ENCODE results near the gene DUOX2. TPM values are rescaled to one million over a fixed set of nuclear protein-coding genes. Genes with fewer than 3 reads are reported as not detected.

Gene DUOX2
- polyA plus RNA-seq, 1 donor (not counting 4 experiments of a cell fraction or from before 2014, with no cell fraction given), result 0.31 TPM

DNA sequence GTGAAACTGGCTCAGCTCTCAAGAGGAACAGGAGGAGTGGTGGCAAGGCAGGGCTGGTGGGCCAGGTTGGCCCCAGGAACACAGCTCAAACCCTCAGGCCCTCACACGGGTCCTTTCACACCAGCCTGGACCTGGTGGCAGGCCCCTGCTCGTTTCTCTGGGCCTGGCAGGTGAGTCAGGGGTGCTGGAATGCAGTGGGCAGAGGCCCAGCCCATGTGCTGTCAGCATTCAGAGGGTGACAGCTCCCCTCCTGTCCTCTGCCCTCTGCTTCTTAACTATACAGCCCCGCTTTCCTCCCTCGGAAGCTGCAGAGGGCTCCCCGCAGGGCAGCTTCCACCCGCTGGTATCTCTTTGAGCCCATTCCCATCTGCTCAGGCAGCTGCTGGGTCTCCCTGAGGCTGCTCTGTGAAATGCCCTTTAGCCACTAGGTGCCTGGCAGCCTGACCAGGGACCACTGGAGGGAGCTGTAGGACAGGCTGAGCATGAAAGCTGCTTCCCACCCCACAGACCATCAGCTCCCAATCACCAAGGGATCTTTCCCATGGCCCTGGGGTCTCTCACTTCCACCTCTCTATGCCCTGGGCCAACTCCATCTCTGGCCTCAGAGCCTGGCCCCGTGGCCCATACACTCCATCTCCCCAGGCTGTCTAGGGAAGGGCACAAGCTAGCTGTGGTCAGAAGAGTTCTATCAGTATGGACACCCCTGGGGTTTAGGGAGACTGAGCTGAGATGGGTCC lies 49.0 kb upstream of the DUOX2 start:
- Histone ChIP-seq H3K27me3 (ENCODE audit: control insufficient read depth, extremely low read depth, insufficient read depth, low read length) (no peaks in the 10 kb centered on the region), H3K9ac (ENCODE audit: control insufficient read depth, extremely low read depth, insufficient read depth, low read length) (peak overlapping the region; percentile 55), H3K4me2 (ENCODE audit: control insufficient read depth, extremely low read depth, insufficient read depth, low read depth, low read length) (peak overlapping the region; percentile 86), H3K4me1 (ENCODE audit: control insufficient read depth, extremely low read depth, insufficient read depth, low read length) (peaks cover 35% of the 10 kb centered on the region), H2AFZ (ENCODE audit: control insufficient read depth, low read length) (peak overlapping the region; percentile 33), H3K36me3 (ENCODE audit: control insufficient read depth in 2 of 2, extremely low read depth in 1 of 2, insufficient read depth in 2 of 2, low read length in 2 of 2) (peaks cover 16 to 18% of the 10 kb centered on the region in 2 experiments), H3K79me2 (ENCODE audit: control insufficient read depth, insufficient read depth, low read length) (no peaks in the 10 kb centered on the region), H3K9me1 (ENCODE audit: control insufficient read depth, extremely low read depth, insufficient read depth, low read length) (peaks cover 2% of the 10 kb centered on the region), H3K27ac (ENCODE audit: control insufficient read depth, insufficient read depth, low read length) (peak overlapping the region; percentile 93), H4K20me1 (ENCODE audit: control insufficient read depth, extremely low read depth, insufficient read depth, low read length) (no peaks in the 10 kb centered on the region), H3K4me3 (ENCODE audit: control insufficient read depth in 2 of 3, extremely low read depth in 1 of 3, insufficient read depth in 2 of 3, low read depth in 1 of 3, low read length in 3 of 3) (peak overlapping the region in 2 of 3 experiments; percentile 34 to 35), H3K9me3 (ENCODE audit: control insufficient read depth, low read depth, low read length) (no peaks in the 10 kb centered on the region)
- FAIRE-seq, result peak; percentile 92
- dilution Hi-C loops (cut with MboI; ENCODE audit: extremely low pct_ligation_motif_present, low sequenced_read_pairs), result no loop called here
- TF ChIP-seq, protein P1, sequence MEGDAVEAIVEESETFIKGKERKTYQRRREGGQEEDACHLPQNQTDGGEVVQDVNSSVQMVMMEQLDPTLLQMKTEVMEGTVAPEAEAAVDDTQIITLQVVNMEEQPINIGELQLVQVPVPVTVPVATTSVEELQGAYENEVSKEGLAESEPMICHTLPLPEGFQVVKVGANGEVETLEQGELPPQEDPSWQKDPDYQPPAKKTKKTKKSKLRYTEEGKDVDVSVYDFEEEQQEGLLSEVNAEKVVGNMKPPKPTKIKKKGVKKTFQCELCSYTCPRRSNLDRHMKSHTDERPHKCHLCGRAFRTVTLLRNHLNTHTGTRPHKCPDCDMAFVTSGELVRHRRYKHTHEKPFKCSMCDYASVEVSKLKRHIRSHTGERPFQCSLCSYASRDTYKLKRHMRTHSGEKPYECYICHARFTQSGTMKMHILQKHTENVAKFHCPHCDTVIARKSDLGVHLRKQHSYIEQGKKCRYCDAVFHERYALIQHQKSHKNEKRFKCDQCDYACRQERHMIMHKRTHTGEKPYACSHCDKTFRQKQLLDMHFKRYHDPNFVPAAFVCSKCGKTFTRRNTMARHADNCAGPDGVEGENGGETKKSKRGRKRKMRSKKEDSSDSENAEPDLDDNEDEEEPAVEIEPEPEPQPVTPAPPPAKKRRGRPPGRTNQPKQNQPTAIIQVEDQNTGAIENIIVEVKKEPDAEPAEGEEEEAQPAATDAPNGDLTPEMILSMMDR (optimal IDR thresholded peaks at IDR 0.05 in 1 of 3, IDR thresholded peaks at IDR 0.05 in 1 of 3, conservative IDR thresholded peaks at IDR 0.05 in 1 of 3; ENCODE audit: extremely low read depth in 1 of 3, insufficient read depth in 2 of 3, low read length in 3 of 3), result peak; percentile 90 to 97 (median 95)
- no peak for TF ChIP-seq EZH2 (IDR thresholded peaks at IDR 0.05; ENCODE audit: low read length)
- peak; percentile 89 for DNase-seq (ENCODE audit: low read depth, low spot score)

DNA sequence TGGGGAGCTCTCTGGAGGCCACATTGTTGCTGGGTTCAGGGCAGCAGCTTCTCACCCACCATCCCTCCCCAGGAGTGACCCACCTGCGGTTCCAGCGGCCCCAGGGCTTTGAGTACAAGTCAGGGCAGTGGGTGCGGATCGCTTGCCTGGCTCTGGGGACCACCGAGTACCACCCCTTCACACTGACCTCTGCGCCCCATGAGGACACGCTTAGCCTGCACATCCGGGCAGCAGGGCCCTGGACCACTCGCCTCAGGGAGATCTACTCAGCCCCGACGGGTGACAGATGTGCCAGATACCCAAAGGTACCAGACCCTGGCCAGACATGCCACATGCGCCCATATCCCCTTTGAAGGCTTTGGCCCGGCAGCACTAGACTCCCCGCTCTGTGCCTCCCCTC lies 47.7 kb upstream of the DUOX2 start:
- H3K79me2 ChIP-seq (ENCODE audit: control insufficient read depth, insufficient read depth, low read length), result no peaks in the 10 kb centered on the region
- H3K36me3 ChIP-seq (ENCODE audit: control insufficient read depth in 2 of 2, extremely low read depth in 1 of 2, insufficient read depth in 2 of 2, low read length in 2 of 2), result peaks cover 16 to 18% of the 10 kb centered on the region in 2 experiments
- no peak overlapping the region for H2AFZ ChIP-seq (ENCODE audit: control insufficient read depth, low read length)
- dilution Hi-C loops (cut with MboI; ENCODE audit: extremely low pct_ligation_motif_present, low sequenced_read_pairs), result no loop called here
- H3K4me2 ChIP-seq (ENCODE audit: control insufficient read depth, extremely low read depth, insufficient read depth, low read depth, low read length), result no peak overlapping the region
- peaks cover 42% of the 10 kb centered on the region for H3K4me1 ChIP-seq (ENCODE audit: control insufficient read depth, extremely low read depth, insufficient read depth, low read length)
- DNase-seq (ENCODE audit: low read depth, low spot score) (no peak), FAIRE-seq (no peak)
- no peak overlapping the region for H3K9ac ChIP-seq (ENCODE audit: control insufficient read depth, extremely low read depth, insufficient read depth, low read length)
- no peaks in the 10 kb centered on the region for H3K9me3 ChIP-seq (ENCODE audit: control insufficient read depth, low read depth, low read length)
- H3K4me3 ChIP-seq (ENCODE audit: control insufficient read depth in 2 of 3, extremely low read depth in 1 of 3, insufficient read depth in 2 of 3, low read depth in 1 of 3, low read length in 3 of 3), result no peak overlapping the region
- H4K20me1 ChIP-seq (ENCODE audit: control insufficient read depth, extremely low read depth, insufficient read depth, low read length), result no peaks in the 10 kb centered on the region
- no peak for TF ChIP-seq EZH2 (IDR thresholded peaks at IDR 0.05; ENCODE audit: low read length)
- TF ChIP-seq, protein P1 (optimal IDR thresholded peaks at IDR 0.05 in 1 of 3, IDR thresholded peaks at IDR 0.05 in 1 of 3, conservative IDR thresholded peaks at IDR 0.05 in 1 of 3; ENCODE audit: extremely low read depth in 1 of 3, insufficient read depth in 2 of 3, low read length in 3 of 3), result no peak
- H3K9me1 ChIP-seq (ENCODE audit: control insufficient read depth, extremely low read depth, insufficient read depth, low read length), result peaks cover 2% of the 10 kb centered on the region
- H3K27ac ChIP-seq (ENCODE audit: control insufficient read depth, insufficient read depth, low read length), result peak overlapping the region; percentile 93
- H3K27me3 ChIP-seq (ENCODE audit: control insufficient read depth, extremely low read depth, insufficient read depth, low read length), result no peaks in the 10 kb centered on the region

All from keratinocyte (primary cell).